Heart right ventricle (tissue), 16 donors: ENCODE data around the gene CLN3. TPM values are rescaled to one million over a fixed set of nuclear protein-coding genes. Genes with fewer than 3 reads are reported as not detected.
"Not testable (repeated sequence)": the region's sequence is repeated elsewhere in the genome, so short reads cannot be mapped to it uniquely, and the experiment has no call there.

ENCODE experiments used
- ATAC-seq, 8 donors: fragments of 200-7000 bp; cut with Tn5 transposase; one replicate each; pipeline ENCODE4 v1.9.1; 2020; ENCODE audit warnings: mild to moderate bottlenecking in 8 of 8, moderate library complexity in 8 of 8, moderate number of reproducible peaks in 1 of 8
- DNase-seq, 2 donors: peaks; one replicate each; pipeline ENCODE4 v3.0.0-alpha.2; 2020
- H3K27ac ChIP-seq, 10 donors: fragments of 200-600 bp; sonication (generic) in 2 of 10; one replicate each; pipeline versions ENCODE4 v1.5.0 to v1.8.0; 2020 to 2022; ENCODE audit warnings: mild to moderate bottlenecking in 3 of 10
- H3K27me3 ChIP-seq, 7 donors: fragments of 200-600 bp; one replicate each; pipeline ENCODE4 v1.8.0; 2021 to 2022; ENCODE audit warnings: mild to moderate bottlenecking in 2 of 7
- H3K36me3 ChIP-seq, 9 donors: fragments of 200-600 bp; sonication (generic) in 1 of 9; one replicate each; pipeline versions ENCODE4 v1.5.0 to v1.8.0; 2020 to 2022; ENCODE audit warnings: mild to moderate bottlenecking in 2 of 9
- H3K4me1 ChIP-seq, 9 donors: fragments of 200-600 bp; sonication (generic) in 1 of 9; one replicate each; pipeline versions ENCODE4 v1.5.0 to v1.8.0; 2020 to 2022; ENCODE audit warnings: mild to moderate bottlenecking in 4 of 9
- H3K4me3 ChIP-seq, 10 donors: fragments of 200-600 bp; sonication (generic) in 2 of 10; one replicate each; pipeline versions ENCODE4 v1.5.0 to v1.8.0; 2020 to 2022; ENCODE audit warnings: mild to moderate bottlenecking in 7 of 10, moderate library complexity in 2 of 10
- H3K9me3 ChIP-seq, 11 donors: fragments of 200-600 bp in 10 of 11; sonication (generic) in 2 of 11; one replicate each; pipeline versions ENCODE4 v1.5.0 to v1.8.0; 2013 to 2022; ENCODE audit warnings: mild to moderate bottlenecking in 2 of 11, control low read depth in 1 of 11, moderate library complexity in 1 of 11
- CTCF ChIP-seq, 9 donors: fragments of 200-600 bp; sonication (generic) in 2 of 9; IDR thresholded peaks; one replicate each; pipeline versions ENCODE4 v1.5.0 to v1.8.0; 2021 to 2022; ENCODE audit warnings: antibody characterized with exemption in 9 of 9, mild to moderate bottlenecking in 5 of 9, moderate library complexity in 1 of 9
- WGBS, 2 donors: extraction: QIAGEN DNeasy Blood & Tissue Kit; methylation state at CpG; one replicate each; pipeline ENCODE4 v1.1.7; 2013; ENCODE audit warnings: inconsistent platforms in 1 of 2; 5-methylcytosine and 5-hydroxymethylcytosine counted together
- intact Hi-C, 10 donors: fragments of 100-400 bp; cut with DNase I; formaldehyde crosslinking; loops; one replicate each; pipeline versions ENCODE4 v1.11.1 to v1.14.2; 2022
- polyA plus RNA-seq, 2 donors: library from polyadenylated mRNA; stranded (reverse); fragments of 200-250 nt; gene quantifications; one replicate each; pipeline ENCODE4 v1.2.3, GENCODE V29; 2013
- total RNA-seq, 10 donors: library from RNA; stranded (reverse); fragmentation: NEBNext Ultra II Directional in 3 of 10; extraction: Animal tissue kit (Norgen Biotek cat#: 25700) in 3 of 10; gene quantifications; one replicate each; pipeline versions ENCODE4 v1.2.1 to v1.2.4, GENCODE V29; 2021 to 2023
- donor health status: Arrhythmogenic right ventricular cardiomyopathy.
- donor health status: ischemic (EF 13 %, LVEDD 7.1; RV severe dilation, severe dysfunction).
- donor health status: healthy with polysubstance abuse.
- donor health status: DM: no; HTN: yes; CAD: no.
- donor health status: DM: no; HTN: no; CAD: no.
- donor health status: ischemic (EF 25% LVEDD 6.9; RV normal size, moderate dysfunction).
- donor health status: ischemic (EF 25% LVEDD 5.7; RV mildly dilated, moderate dysfunction).
- donor health status: healthy.
- donor health status: DM: yes; HTN: yes; CAD: no.
- donor health status: Ischemic cardiomyopathy.
- donor health status: ischemic (EF 35%, LVEDD 5.7; RV mildly dilated, moderate dysfunction).
- donor health status: nonischemic (EF 11% LVEDD 7.7; RV severe dilation, severe dysfunction).
- donor health status: DM: yes; HTN: yes; CAD: no.
- donor health status: PGD.
- donor health status: ischemic (EF 29% LVEDD 5.4; RV normal size, mild dysfunction).
- donor health status: nonischemic (EF 23%, LVEDD 6.1; RV moderate dilation, normal function).

CLN3 gene
- total and polyA plus RNA-seq, 12 donors: 6.5 to 21.2 (median 10.8) TPM

GRCh38 chr16:28473714-28474265, 18.1 kb downstream of the CLN3 start:
- no peak overlapping the region for H3K4me3 ChIP-seq
- WGBS, 2 donors: 93 to 97% methylated on average over 8 of the region's 8 CpGs
- no peaks in the 10 kb centered on the region for H3K27me3 ChIP-seq
- TF ChIP-seq CTCF (IDR thresholded peaks at IDR 0.05): no peak
- H3K9me3 ChIP-seq: no peaks in the 10 kb centered on the region
- ATAC-seq (no peak), DNase-seq (no peak)
- H3K27ac ChIP-seq: no peak overlapping the region
- intact Hi-C loops: no loop called here
- H3K4me1 ChIP-seq: no peaks in the 10 kb centered on the region
- peaks cover 0 to 64% (median 25%) of the 10 kb centered on the region in 9 donors for H3K36me3 ChIP-seq

- ATAC-seq, DNase-seq, H3K4me3 ChIP-seq, H3K27ac ChIP-seq, intact Hi-C loops, H3K36me3 ChIP-seq, H3K27me3 ChIP-seq, H3K4me1 ChIP-seq, H3K9me3 ChIP-seq: not testable (repeated sequence)
- no CpG with 5 or more reads among the region's 6 CpGs for WGBS, 2 donors
Measured at GRCh38 chr16:28447081-28447480, 44.8 kb downstream of the CLN3 start.

- H3K36me3 ChIP-seq, H3K27me3 ChIP-seq, intact Hi-C loops, H3K9me3 ChIP-seq, H3K27ac ChIP-seq, H3K4me3 ChIP-seq, H3K4me1 ChIP-seq, ATAC-seq, DNase-seq: not testable (repeated sequence)
- WGBS, 2 donors: no CpG with 5 or more reads among the region's 4 CpGs
Measured at GRCh38 chr16:28446388-28446787, 45.5 kb downstream of the CLN3 start.

GRCh38 chr16:28443943-28444342, 47.9 kb downstream of the CLN3 start:
- ATAC-seq, intact Hi-C loops: not testable (repeated sequence)
- 80 to 92% methylated on average over 3 to 4 of the region's 6 CpGs for WGBS, 2 donors

GRCh38 chr16:28438899-28439298, 53.0 kb downstream of the CLN3 start:
- intact Hi-C loops, H3K27me3 ChIP-seq, H3K4me1 ChIP-seq, H3K9me3 ChIP-seq, ATAC-seq, DNase-seq, H3K4me3 ChIP-seq, H3K27ac ChIP-seq, H3K36me3 ChIP-seq: not testable (repeated sequence)
- WGBS, 2 donors: 74 to 86% methylated on average over 3 of the region's 6 CpGs

More at GRCh38 chr16:28443943-28444342, 47.9 kb downstream of the CLN3 start:
- H3K27ac ChIP-seq, H3K27me3 ChIP-seq, DNase-seq, H3K36me3 ChIP-seq, H3K9me3 ChIP-seq, H3K4me1 ChIP-seq, H3K4me3 ChIP-seq: not testable (repeated sequence)

- H3K9me3 ChIP-seq, intact Hi-C loops, H3K4me1 ChIP-seq, H3K27me3 ChIP-seq, H3K4me3 ChIP-seq, H3K27ac ChIP-seq, H3K36me3 ChIP-seq, DNase-seq, ATAC-seq: not testable (repeated sequence)
- 91 to 97% methylated on average over 6 to 21 of the region's 29 CpGs for WGBS, 2 donors
Measured at GRCh38 chr16:28435340-28435739, 56.5 kb downstream of the CLN3 start.

Other genes with a start within 250 kb of the CLN3 start
- gene SBK1, start 199.5 kb downstream of the CLN3 start, total RNA-seq: 1 to 10 TPM; 1.1 to 7.0 (median 3.4) TPM
- 1 to 10 TPM in 1 of 2 donors, under 1 TPM in 1; 0.38 to 2.9 TPM for gene SBK1, start 199.5 kb downstream of the CLN3 start, polyA plus RNA-seq
- 1 to 10 TPM in 3 of 10 donors, under 1 TPM in 5, not detected in 2; 0.25 to 1.8 (median 0.72) TPM for gene NPIPB6, start 128.6 kb downstream of the CLN3 start, total RNA-seq
- under 1 TPM; 0.12 to 0.22 TPM for gene NPIPB6, start 128.6 kb downstream of the CLN3 start, polyA plus RNA-seq
- 100 to 1,000 TPM in 1 of 10 donors, 10 to 100 TPM in 9; 10.3 to 103 (median 47.2) TPM for gene EIF3CL, start 88.2 kb downstream of the CLN3 start, total RNA-seq
- gene EIF3CL, start 88.2 kb downstream of the CLN3 start, polyA plus RNA-seq: 10 to 100 TPM; 41.0 to 96.8 TPM
- gene NPIPB7, start 19.7 kb downstream of the CLN3 start, total RNA-seq: not detected
- not detected for gene NPIPB7, start 19.7 kb downstream of the CLN3 start, polyA plus RNA-seq
- 1 to 10 TPM in 1 of 10 donors, under 1 TPM in 9; 0.15 to 2.3 (median 0.56) TPM for gene APOBR, start 2.6 kb upstream of the CLN3 start, total RNA-seq
- gene APOBR, start 2.6 kb upstream of the CLN3 start, polyA plus RNA-seq: under 1 TPM; 0.51 to 0.94 TPM
- gene IL27, start 14.8 kb upstream of the CLN3 start, total RNA-seq: under 1 TPM in 1 of 10 donors, not detected in 9; 0.49 TPM
- under 1 TPM in 1 of 2 donors, not detected in 1; 0.04 TPM for gene IL27, start 14.8 kb upstream of the CLN3 start, polyA plus RNA-seq
- gene NUPR1, start 46.9 kb upstream of the CLN3 start, total RNA-seq: 10 to 100 TPM; 16.7 to 58.1 (median 27.9) TPM
- gene NUPR1, start 46.9 kb upstream of the CLN3 start, polyA plus RNA-seq: 10 to 100 TPM; 62.9 to 74.4 TPM
- 10 to 100 TPM; 11.1 to 20.9 (median 13.6) TPM for gene SGF29, start 61.8 kb upstream of the CLN3 start, total RNA-seq
- 10 to 100 TPM; 17.1 to 35.1 TPM for gene SGF29, start 61.8 kb upstream of the CLN3 start, polyA plus RNA-seq
- 1 to 10 TPM in 2 of 10 donors, under 1 TPM in 8; 0.24 to 1.7 (median 0.64) TPM for gene SULT1A2, start 105.0 kb upstream of the CLN3 start, total RNA-seq
- gene SULT1A2, start 105.0 kb upstream of the CLN3 start, polyA plus RNA-seq: 1 to 10 TPM in 1 of 2 donors, under 1 TPM in 1; 0.28 to 1.2 TPM
- gene SULT1A1, start 118.0 kb upstream of the CLN3 start, total RNA-seq: 10 to 100 TPM in 9 of 10 donors, 1 to 10 TPM in 1; 8.3 to 25.3 (median 17.0) TPM
- 10 to 100 TPM in 1 of 2 donors, 1 to 10 TPM in 1; 9.0 to 10.8 TPM for gene SULT1A1, start 118.0 kb upstream of the CLN3 start, polyA plus RNA-seq
- gene NPIPB8, start 146.0 kb upstream of the CLN3 start, total RNA-seq: under 1 TPM in 1 of 10 donors, not detected in 9; 0.61 TPM
- not detected for gene NPIPB8, start 146.0 kb upstream of the CLN3 start, polyA plus RNA-seq
- 100 to 1,000 TPM; 256 to 544 (median 401) TPM for gene EIF3C, start 219.4 kb upstream of the CLN3 start, total RNA-seq
- gene EIF3C, start 219.4 kb upstream of the CLN3 start, polyA plus RNA-seq: 1,000 to 10,000 TPM in 1 of 2 donors, 100 to 1,000 TPM in 1; 549 to 1,102 TPM